OCI-LY1 (cell line): Measurements from ENCODE around the gene DEPDC5.

ENCODE experiments used
- EZH2 ChIP-seq: fragments of 200-600 bp; sonication (generic), shearing (Covaris generic); IDR thresholded peaks from 2 replicates; pipeline ENCODE4 v1.8.0; 2017; ENCODE audit warnings: borderline replicate concordance, mixed run types, mild to moderate bottlenecking, antibody characterized with exemption, low read length, moderate library complexity, mixed read lengths
- TF ChIP-seq, protein P1 (sequence below): fragments of 200-600 bp; sonication (generic), shearing (Covaris generic); IDR thresholded peaks from 2 replicates; pipeline ENCODE4 v1.5.1; 2017; ENCODE audit warnings: mild to moderate bottlenecking, antibody characterized with exemption, low read length, moderate library complexity, mixed read lengths

DNA sequence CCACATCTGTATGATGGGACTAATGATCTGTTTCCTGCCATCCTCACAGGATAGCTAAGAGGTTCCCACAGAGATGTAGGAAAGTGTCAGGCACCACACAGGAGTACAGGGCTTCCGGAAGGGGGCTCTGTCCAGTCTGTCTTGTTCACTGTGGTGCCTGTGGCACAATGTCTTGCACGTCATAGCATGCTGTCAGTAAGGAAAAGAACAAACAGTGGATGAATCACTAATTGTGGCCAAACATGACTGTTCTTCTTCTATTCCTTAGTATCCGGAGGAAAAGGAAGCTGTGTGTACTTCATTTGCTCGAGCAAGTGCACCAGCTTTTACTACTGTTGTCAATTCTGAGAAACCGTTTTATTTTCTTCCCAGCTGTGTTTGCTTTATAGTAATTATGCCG is 117.1 kb downstream of the DEPDC5 start:
- TF ChIP-seq, protein P1, sequence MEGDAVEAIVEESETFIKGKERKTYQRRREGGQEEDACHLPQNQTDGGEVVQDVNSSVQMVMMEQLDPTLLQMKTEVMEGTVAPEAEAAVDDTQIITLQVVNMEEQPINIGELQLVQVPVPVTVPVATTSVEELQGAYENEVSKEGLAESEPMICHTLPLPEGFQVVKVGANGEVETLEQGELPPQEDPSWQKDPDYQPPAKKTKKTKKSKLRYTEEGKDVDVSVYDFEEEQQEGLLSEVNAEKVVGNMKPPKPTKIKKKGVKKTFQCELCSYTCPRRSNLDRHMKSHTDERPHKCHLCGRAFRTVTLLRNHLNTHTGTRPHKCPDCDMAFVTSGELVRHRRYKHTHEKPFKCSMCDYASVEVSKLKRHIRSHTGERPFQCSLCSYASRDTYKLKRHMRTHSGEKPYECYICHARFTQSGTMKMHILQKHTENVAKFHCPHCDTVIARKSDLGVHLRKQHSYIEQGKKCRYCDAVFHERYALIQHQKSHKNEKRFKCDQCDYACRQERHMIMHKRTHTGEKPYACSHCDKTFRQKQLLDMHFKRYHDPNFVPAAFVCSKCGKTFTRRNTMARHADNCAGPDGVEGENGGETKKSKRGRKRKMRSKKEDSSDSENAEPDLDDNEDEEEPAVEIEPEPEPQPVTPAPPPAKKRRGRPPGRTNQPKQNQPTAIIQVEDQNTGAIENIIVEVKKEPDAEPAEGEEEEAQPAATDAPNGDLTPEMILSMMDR = no peak
- no peak for TF ChIP-seq EZH2
